ENCODE measurements around the gene BST2.

- TF ChIP-seq, protein P1, sequence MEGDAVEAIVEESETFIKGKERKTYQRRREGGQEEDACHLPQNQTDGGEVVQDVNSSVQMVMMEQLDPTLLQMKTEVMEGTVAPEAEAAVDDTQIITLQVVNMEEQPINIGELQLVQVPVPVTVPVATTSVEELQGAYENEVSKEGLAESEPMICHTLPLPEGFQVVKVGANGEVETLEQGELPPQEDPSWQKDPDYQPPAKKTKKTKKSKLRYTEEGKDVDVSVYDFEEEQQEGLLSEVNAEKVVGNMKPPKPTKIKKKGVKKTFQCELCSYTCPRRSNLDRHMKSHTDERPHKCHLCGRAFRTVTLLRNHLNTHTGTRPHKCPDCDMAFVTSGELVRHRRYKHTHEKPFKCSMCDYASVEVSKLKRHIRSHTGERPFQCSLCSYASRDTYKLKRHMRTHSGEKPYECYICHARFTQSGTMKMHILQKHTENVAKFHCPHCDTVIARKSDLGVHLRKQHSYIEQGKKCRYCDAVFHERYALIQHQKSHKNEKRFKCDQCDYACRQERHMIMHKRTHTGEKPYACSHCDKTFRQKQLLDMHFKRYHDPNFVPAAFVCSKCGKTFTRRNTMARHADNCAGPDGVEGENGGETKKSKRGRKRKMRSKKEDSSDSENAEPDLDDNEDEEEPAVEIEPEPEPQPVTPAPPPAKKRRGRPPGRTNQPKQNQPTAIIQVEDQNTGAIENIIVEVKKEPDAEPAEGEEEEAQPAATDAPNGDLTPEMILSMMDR (IDR thresholded peaks at IDR 0.05), result no peak
- TF ChIP-seq POLR2AphosphoS5 (IDR thresholded peaks at IDR 0.05), result no peak
Observed at GRCh38 chr19:17393002-17393401, 12.4 kb downstream of the BST2 start.

Data from prostate gland (tissue), 2 donors.